H9 (cell line): ENCODE data around the gene RRAGC. TPM values are rescaled to one million over a fixed set of nuclear protein-coding genes. Genes with fewer than 3 reads are reported as not detected.

ENCODE experiments used
- DNase-seq: peaks from one replicate; pipeline ENCODE4 v3.0.0-alpha.2; 2017
- H2AFZ ChIP-seq: one replicate; pipeline ENCODE4 v1.6.1; 2013; ENCODE audit warnings: mild to moderate bottlenecking, low read length, control low read depth, moderate library complexity
- H2AK5ac ChIP-seq: 2 replicates; pipeline ENCODE4 v1.6.1; 2013; ENCODE audit warnings: low read length, control low read depth, mixed read lengths; ENCODE audit not compliant: insufficient read length
- H2BK120ac ChIP-seq: one replicate; pipeline ENCODE4 v1.6.1; 2013; ENCODE audit warnings: low read depth, mild to moderate bottlenecking, low read length, control low read depth, inconsistent platforms; ENCODE audit not compliant: poor library complexity, severe bottlenecking
- H2BK12ac ChIP-seq: 2 replicates; pipeline ENCODE4 v1.6.1; 2013; ENCODE audit warnings: low read length, control low read depth, mixed read lengths, low read depth; ENCODE audit not compliant: insufficient read length
- H2BK15ac ChIP-seq: 2 replicates; pipeline ENCODE4 v1.6.1; 2013; ENCODE audit warnings: low read depth, low read length, control low read depth
- H2BK20ac ChIP-seq: one replicate; pipeline ENCODE4 v1.6.1; 2013; ENCODE audit warnings: low read depth, mild to moderate bottlenecking, low read length, control low read depth, inconsistent platforms; ENCODE audit not compliant: poor library complexity, severe bottlenecking
- H2BK5ac ChIP-seq: 2 replicates; pipeline ENCODE4 v1.6.1; 2013; ENCODE audit warnings: low read length, control low read depth, mixed read lengths; ENCODE audit not compliant: insufficient read length
- H3K14ac ChIP-seq: 2 replicates; pipeline ENCODE4 v1.6.1; 2013; ENCODE audit warnings: low read length, control low read depth; ENCODE audit not compliant: insufficient read depth
- H3K18ac ChIP-seq: 2 replicates; pipeline ENCODE4 v1.6.1; 2013; ENCODE audit warnings: low read depth, mild to moderate bottlenecking, mixed read lengths, low read length, control low read depth; ENCODE audit not compliant: insufficient read length
- H3K23ac ChIP-seq: 2 replicates; pipeline ENCODE4 v1.6.1; 2013; ENCODE audit warnings: low read length, control low read depth, mixed read lengths, low read depth; ENCODE audit not compliant: insufficient read length
- H3K23me2 ChIP-seq: 2 replicates; pipeline ENCODE4 v1.6.1; 2013; ENCODE audit warnings: low read depth, mild to moderate bottlenecking, mixed read lengths, low read length, control low read depth; ENCODE audit not compliant: insufficient read length, poor library complexity, severe bottlenecking
- H3K27ac ChIP-seq: 2 replicates; pipeline ENCODE4 v1.5.1; 2013; ENCODE audit warnings: low read length, control low read depth, mixed read lengths, low read depth; ENCODE audit not compliant: insufficient read length
- H3K27me3 ChIP-seq: 2 replicates; pipeline ENCODE4 v1.6.1; 2013; ENCODE audit warnings: low read length, control low read depth, inconsistent platforms; ENCODE audit not compliant: insufficient read depth
- H3K4ac ChIP-seq: 2 replicates; pipeline ENCODE4 v1.6.1; 2013; ENCODE audit warnings: low read depth, mild to moderate bottlenecking, control low read depth, inconsistent platforms, low read length, moderate library complexity
- H3K4me1 ChIP-seq: 2 replicates; pipeline ENCODE4 v1.6.1; 2013; ENCODE audit warnings: low read length, control low read depth, inconsistent platforms; ENCODE audit not compliant: insufficient read depth
- H3K4me2 ChIP-seq: 2 replicates; pipeline ENCODE4 v1.6.1; 2013; ENCODE audit warnings: low read length, control low read depth, mixed read lengths; ENCODE audit not compliant: insufficient read length, insufficient read depth
- H3K56ac ChIP-seq: 2 replicates; pipeline ENCODE4 v1.6.1; 2013; ENCODE audit warnings: low read depth, mild to moderate bottlenecking, mixed read lengths, low read length, control low read depth; ENCODE audit not compliant: insufficient read length
- H3K79me1 ChIP-seq: 2 replicates; pipeline ENCODE4 v1.6.1; 2013; ENCODE audit warnings: low read depth, mild to moderate bottlenecking, moderate library complexity, low read length, control low read depth, inconsistent platforms; ENCODE audit not compliant: insufficient read depth, poor library complexity, severe bottlenecking
- H3K79me2 ChIP-seq: 2 replicates; pipeline ENCODE4 v1.6.1; 2013; ENCODE audit warnings: low read length, control low read depth, inconsistent platforms; ENCODE audit not compliant: insufficient read depth
- H3K9ac ChIP-seq: 2 replicates; pipeline ENCODE4 v1.6.1; 2013; ENCODE audit warnings: low read length, control low read depth, mixed read lengths; ENCODE audit not compliant: insufficient read length; ENCODE audit errors: extremely low read depth
- H3K9me3 ChIP-seq: one replicate; pipeline ENCODE4 v1.6.1; 2013; ENCODE audit warnings: low read depth, low read length, inconsistent platforms; ENCODE audit not compliant: control insufficient read depth
- H3T11ph ChIP-seq: one replicate; pipeline ENCODE4 v1.6.1; 2013; ENCODE audit warnings: mild to moderate bottlenecking, low read length, control low read depth, inconsistent platforms
- H4K20me1 ChIP-seq: one replicate; pipeline ENCODE4 v1.6.1; 2013; ENCODE audit not compliant: control insufficient read depth, insufficient read length, insufficient read depth
- H4K5ac ChIP-seq: 2 replicates; pipeline ENCODE4 v1.6.1; 2013; ENCODE audit warnings: low read depth, mild to moderate bottlenecking, mixed read lengths, low read length, control low read depth; ENCODE audit not compliant: insufficient read length
- H4K8ac ChIP-seq: replicated peaks from 2 replicates; pipeline ENCODE4 v1.6.1; 2013; ENCODE audit warnings: low read length, control low read depth, mixed read lengths, low read depth; ENCODE audit not compliant: insufficient read length
- H4K91ac ChIP-seq: 2 replicates; pipeline ENCODE4 v1.6.1; 2013; ENCODE audit warnings: low read depth, mild to moderate bottlenecking, moderate library complexity, mixed read lengths, low read length, control low read depth; ENCODE audit not compliant: insufficient read length
- H3K27ac Mint-ChIP-seq, 3 experiments: 2 replicates in 2 of 3; 3 replicates in 1 of 3; pipeline ENCODE4 v1.8.0; 2020 to 2021; ENCODE audit warnings: mixed read lengths in 3 of 3, mild to moderate bottlenecking in 1 of 3, moderate library complexity in 1 of 3
- H3K27me3 Mint-ChIP-seq: 2 replicates; pipeline ENCODE4 v1.8.0; 2021; ENCODE audit warnings: low read depth, mild to moderate bottlenecking, moderate library complexity, mixed read lengths
- H3K36me3 Mint-ChIP-seq, 3 experiments: 2 replicates in 2 of 3; 3 replicates in 1 of 3; pipeline ENCODE4 v1.8.0; 2020 to 2021; ENCODE audit warnings: low read depth in 3 of 3, mixed read lengths in 3 of 3; ENCODE audit not compliant: insufficient read depth in 1 of 3
- H3K4me1 Mint-ChIP-seq, 2 experiments: 2 replicates each; pipeline ENCODE4 v1.8.0; 2020; ENCODE audit warnings: mixed read lengths in 2 of 2
- H3K4me3 Mint-ChIP-seq, 2 experiments: 2 replicates in 1 of 2; 3 replicates in 1 of 2; pipeline ENCODE4 v1.8.0; 2020 to 2021; ENCODE audit warnings: mild to moderate bottlenecking in 2 of 2, mixed read lengths in 2 of 2, moderate library complexity in 1 of 2
- H3K9me3 Mint-ChIP-seq, 2 experiments: 2 replicates in 1 of 2; 3 replicates in 1 of 2; pipeline ENCODE4 v1.8.0; 2020; ENCODE audit warnings: mild to moderate bottlenecking in 2 of 2, mixed read lengths in 2 of 2, moderate library complexity in 1 of 2
- CTCF ChIP-seq: fragments of 200-600 bp; sonication (generic); conservative IDR thresholded peaks from 3 replicates; pipeline ENCODE4 v1.8.0; 2021; ENCODE audit warnings: antibody characterized with exemption, mild to moderate bottlenecking
- WGBS: extraction: QIAGEN DNeasy Blood & Tissue Kit; methylation state at CpG from one replicate; pipeline ENCODE4 v1.1.7; 2013; ENCODE audit warnings: missing lambda C conversion rate, low lambda C conversion rate, mixed read lengths; ENCODE audit not compliant: insufficient read length; ENCODE audit errors: extremely low coverage; 5-methylcytosine and 5-hydroxymethylcytosine counted together
- total RNA-seq: library from RNA; stranded (reverse); gene quantifications from 2 replicates; pipeline ENCODE4 v1.2.1, GENCODE V29; 2021

Gene RRAGC
- total RNA-seq, 1 experiment from 2014 or later = 17.9 TPM

GRCh38 chr1:38815903-38816627 is 43.5 kb downstream of the RRAGC start:
- H4K8ac ChIP-seq = no peak overlapping the region
- Mint-ChIP-seq H3K4me3 (peak overlapping the region in 1 of 2 experiments; percentile 34; a peak in 1 of 5 replicates), H3K27ac (peak overlapping the region in 1 of 3 experiments; percentile 83; a peak in 1 of 7 replicates), H3K9me3 (peaks cover 7 to 10% of the 10 kb centered on the region in 2 experiments; a peak in 4 of 5 replicates), H3K4me1 (peaks cover 23 to 27% of the 10 kb centered on the region in 2 experiments), H3K36me3 (peaks cover 0 to 9% (median 3%) of the 10 kb centered on the region in 3 experiments; a peak in 3 of 7 replicates), H3K27me3 (peaks cover 81% of the 10 kb centered on the region)
- no peak overlapping the region for H2BK120ac ChIP-seq
- no peak overlapping the region for H4K5ac ChIP-seq
- no CpG with 5 or more reads among the region's 36 CpGs for WGBS
- H3K9ac ChIP-seq = no peak overlapping the region
- no peak overlapping the region for H2BK20ac ChIP-seq
- H3K4ac ChIP-seq = no peak overlapping the region
- H3K56ac ChIP-seq = no peak overlapping the region
- no peak overlapping the region for H2AK5ac ChIP-seq
- H3K4me2 ChIP-seq = no peak overlapping the region
- peaks cover 9% of the 10 kb centered on the region for H3K23me2 ChIP-seq
- no peak overlapping the region for H3T11ph ChIP-seq
- no peak for TF ChIP-seq CTCF
- H3K9me3 ChIP-seq = no peaks in the 10 kb centered on the region
- no peak overlapping the region for H3K27ac ChIP-seq
- H3K23ac ChIP-seq = no peak overlapping the region
- no peak overlapping the region for H2AFZ ChIP-seq
- DNase-seq = peak; percentile 39
- no peaks in the 10 kb centered on the region for H4K20me1 ChIP-seq
- no peaks in the 10 kb centered on the region for H3K79me1 ChIP-seq
- no peak overlapping the region for H3K14ac ChIP-seq
- H3K27me3 ChIP-seq = peaks cover 9% of the 10 kb centered on the region
- H2BK12ac ChIP-seq = no peak overlapping the region
- no peak overlapping the region for H3K18ac ChIP-seq
- no peak overlapping the region for H4K91ac ChIP-seq
- 0 out of 2 replicates have a peak, but pooled peaks cover 2% of the 10 kb centered on the region for H3K4me1 ChIP-seq
- H2BK5ac ChIP-seq = no peak overlapping the region
- no peaks in the 10 kb centered on the region for H3K79me2 ChIP-seq
- H2BK15ac ChIP-seq = no peak overlapping the region
